GM19455 (cell line): Measurements from ENCODE around the gene SCYGR1.
"Not testable (repeated sequence)": the region's sequence is repeated elsewhere in the genome, so short reads cannot be mapped to it uniquely, and the experiment has no call there.

Source experiments
- ATAC-seq: cut with Tn5 transposase; IDR thresholded peaks from one replicate; pipeline ENCODE4 v1.9.1; 2021; ENCODE audit not compliant: unreplicated experiment

SCYGR1 gene

GRCh38 chr2:227374158-227374557, 13.6 kb downstream of the SCYGR1 start:
- ATAC-seq = no peak

- no peak for ATAC-seq
These were observed 14.4 kb downstream of the SCYGR1 start for GRCh38 chr2:227373389-227373788.

GRCh38 chr2:227370791-227371312, 16.9 kb downstream of the SCYGR1 start:
- no peak for ATAC-seq

GRCh38 chr2:227370092-227370491, 17.7 kb downstream of the SCYGR1 start:
- no peak for ATAC-seq

- ATAC-seq = no peak
These were observed 19.2 kb downstream of the SCYGR1 start for GRCh38 chr2:227368574-227368973.

GRCh38 chr2:227367427-227367795, 20.3 kb downstream of the SCYGR1 start:
- no peak for ATAC-seq

- ATAC-seq = no peak
These were observed 20.9 kb downstream of the SCYGR1 start for GRCh38 chr2:227366769-227367426.

GRCh38 chr2:227365833-227366232, 21.9 kb downstream of the SCYGR1 start:
- ATAC-seq = no peak

- not testable (repeated sequence) for ATAC-seq
These were observed 23.0 kb downstream of the SCYGR1 start for GRCh38 chr2:227364585-227365263.

GRCh38 chr2:227363756-227364155, 24.0 kb downstream of the SCYGR1 start:
- no peak for ATAC-seq

GRCh38 chr2:227360351-227360750, 27.4 kb downstream of the SCYGR1 start:
- no peak for ATAC-seq

- peak; percentile 53 for ATAC-seq
These were observed 36.1 kb downstream of the SCYGR1 start for GRCh38 chr2:227351639-227352038.

GRCh38 chr2:227349989-227350612, 37.6 kb downstream of the SCYGR1 start:
- no peak for ATAC-seq

GRCh38 chr2:227348324-227348723, 39.4 kb downstream of the SCYGR1 start:
- ATAC-seq = no peak

- no peak for ATAC-seq
These were observed 40.6 kb downstream of the SCYGR1 start for GRCh38 chr2:227347117-227347516.

- no peak for ATAC-seq
These were observed 43.5 kb downstream of the SCYGR1 start for GRCh38 chr2:227344231-227344630.

- ATAC-seq = no peak
These were observed 46.2 kb downstream of the SCYGR1 start for GRCh38 chr2:227341553-227341952.

GRCh38 chr2:227340106-227340505, 47.6 kb downstream of the SCYGR1 start:
- no peak for ATAC-seq

GRCh38 chr2:227339098-227339599, 48.6 kb downstream of the SCYGR1 start:
- ATAC-seq = no peak
